KBM-7 (cell line): Measurements from ENCODE around the gene HIC1.

Experiments
- DNase-seq: peaks from one replicate; pipeline ENCODE4 v3.0.0-alpha.2; 2015
- in situ Hi-C: fragments of 300-500 bp; cut with MboI; formaldehyde crosslinking; loops from 2 replicates; pipeline ENCODE4 v1.14.3; 2020; ENCODE audit warnings: low sequenced_read_pairs, low pct_unique_long_range_greater_than_20kb, mixed read lengths

HIC1 gene

DNA sequence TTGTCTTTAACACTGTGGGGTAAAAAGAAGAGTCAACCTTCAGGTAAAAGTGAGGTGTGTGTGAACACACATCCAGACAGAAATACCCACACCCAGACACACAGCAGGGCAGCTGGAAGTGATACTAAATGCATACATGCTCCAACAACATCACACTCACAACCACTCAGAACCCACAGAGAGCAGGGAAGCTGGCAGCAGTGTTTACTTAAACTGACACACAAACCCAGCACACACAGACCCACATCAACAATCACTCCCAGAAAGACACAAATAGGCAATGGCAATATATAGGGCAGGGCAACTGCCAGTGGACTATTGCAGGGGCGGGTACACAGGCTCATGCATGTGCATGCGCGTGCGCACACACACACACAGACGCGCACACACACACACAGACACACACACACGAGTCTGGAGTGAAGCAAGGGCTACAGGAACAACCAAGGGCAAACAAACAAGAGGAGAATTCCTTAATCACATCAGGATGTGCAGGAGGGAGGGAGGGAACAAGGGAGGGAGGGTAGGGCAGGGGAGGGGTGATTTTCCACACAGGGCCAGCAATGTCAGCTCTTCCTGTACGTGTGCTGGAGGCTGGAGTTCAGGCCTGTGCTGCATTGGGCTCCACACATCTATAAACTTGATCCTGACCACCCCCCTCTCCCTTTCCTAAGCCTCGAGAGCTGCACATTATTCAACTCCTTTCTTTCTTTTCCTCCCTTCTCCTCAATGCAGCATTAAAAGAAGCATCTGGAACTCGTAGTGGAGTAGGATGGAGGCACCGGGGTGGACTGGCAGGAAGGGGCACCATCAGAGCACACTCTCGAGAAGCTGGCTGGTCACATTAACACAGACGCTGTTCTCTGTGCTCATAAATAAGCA, 30.1 kb downstream of the HIC1 start:
- DNase-seq, result no peak
- in situ Hi-C loops, result no loop called here

DNA sequence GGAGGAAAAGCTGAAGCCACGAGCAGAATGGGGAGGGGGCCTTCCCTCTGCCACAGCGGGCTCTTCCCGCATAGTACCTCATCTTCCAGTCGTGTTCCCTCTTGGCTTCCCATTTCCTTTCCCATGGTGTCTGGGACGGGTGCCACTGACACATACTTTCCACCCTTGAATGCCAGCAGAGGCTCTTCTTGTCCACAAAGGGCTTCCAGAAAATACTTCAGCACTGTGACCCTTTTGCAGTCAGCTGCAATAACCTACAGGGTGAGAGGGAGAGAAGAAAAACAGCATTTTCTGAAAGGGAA, 30.7 kb downstream of the HIC1 start:
- in situ Hi-C loops, result no loop called here
- DNase-seq, result no peak

DNA sequence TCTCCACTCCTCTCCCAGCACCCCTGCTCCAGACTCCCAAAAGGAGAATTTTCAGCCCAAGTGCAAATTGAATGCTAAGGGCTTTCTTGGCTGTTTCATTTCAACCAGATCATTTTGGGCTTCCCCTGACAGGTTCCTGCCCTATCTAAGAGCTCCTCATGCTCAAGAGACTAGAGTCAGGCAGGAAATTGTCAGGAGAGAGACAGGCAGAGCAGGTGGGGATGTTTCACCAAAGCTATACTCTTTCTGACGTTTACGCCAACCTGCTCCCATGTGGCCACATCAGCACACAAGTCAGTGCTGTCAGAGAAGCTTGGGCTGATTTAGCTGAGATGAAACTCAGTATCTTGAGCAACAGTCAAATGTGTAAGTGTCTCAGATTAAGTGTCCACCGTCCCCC, 31.4 kb downstream of the HIC1 start:
- no peak for DNase-seq
- in situ Hi-C loops, result no loop called here

DNA sequence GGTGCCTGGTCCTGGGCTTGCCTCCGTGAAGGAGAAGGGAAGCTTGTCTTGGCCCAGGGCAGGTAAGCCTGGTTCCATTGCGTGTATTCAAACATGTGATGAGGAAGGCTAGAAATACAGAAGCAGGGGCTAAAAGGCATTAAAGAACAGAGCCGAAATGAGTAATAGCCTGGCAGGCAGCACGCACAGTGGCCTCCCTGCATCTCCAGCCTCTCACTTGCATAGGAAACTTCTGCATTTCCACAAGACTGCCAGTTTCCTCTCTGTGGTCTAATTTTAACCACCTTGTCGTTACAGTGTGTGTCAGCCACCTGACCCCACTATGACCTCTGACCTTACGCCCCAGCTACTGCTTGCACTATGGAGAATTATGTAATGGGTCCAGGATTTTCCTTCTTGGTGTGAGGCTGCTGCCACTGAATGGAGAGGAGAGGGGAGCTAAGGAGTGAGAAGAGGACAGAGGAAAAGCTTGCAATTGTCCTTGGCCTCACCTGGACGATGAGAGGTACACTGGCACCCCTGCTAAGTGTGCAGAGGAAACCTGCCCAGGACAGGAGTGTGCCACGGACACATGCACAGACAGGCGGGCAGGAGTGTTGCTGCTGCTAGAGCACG, 32.8 kb downstream of the HIC1 start:
- peak; percentile 96 for DNase-seq
- in situ Hi-C loops, result no loop called here

DNA sequence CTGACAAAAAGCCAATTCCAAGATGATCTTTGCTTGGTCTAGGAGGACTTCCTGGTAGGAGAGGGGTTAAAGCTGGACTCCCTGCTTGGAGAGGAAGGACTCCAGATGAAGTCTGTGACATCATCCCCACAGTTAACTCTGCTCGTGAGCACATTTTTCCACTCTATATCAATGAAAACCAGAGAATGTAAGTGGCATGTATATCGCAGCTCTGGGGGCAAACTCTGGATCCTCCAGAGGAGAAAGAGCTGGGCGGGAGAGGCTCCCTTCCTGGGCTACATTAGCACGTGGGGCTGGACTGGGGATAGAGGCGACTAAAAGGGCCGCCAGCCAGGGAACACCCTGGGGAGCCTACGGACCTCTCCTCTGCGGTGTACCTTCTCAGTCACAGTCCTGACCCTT, 34.1 kb downstream of the HIC1 start:
- in situ Hi-C loops, result no loop called here
- no peak for DNase-seq

DNA sequence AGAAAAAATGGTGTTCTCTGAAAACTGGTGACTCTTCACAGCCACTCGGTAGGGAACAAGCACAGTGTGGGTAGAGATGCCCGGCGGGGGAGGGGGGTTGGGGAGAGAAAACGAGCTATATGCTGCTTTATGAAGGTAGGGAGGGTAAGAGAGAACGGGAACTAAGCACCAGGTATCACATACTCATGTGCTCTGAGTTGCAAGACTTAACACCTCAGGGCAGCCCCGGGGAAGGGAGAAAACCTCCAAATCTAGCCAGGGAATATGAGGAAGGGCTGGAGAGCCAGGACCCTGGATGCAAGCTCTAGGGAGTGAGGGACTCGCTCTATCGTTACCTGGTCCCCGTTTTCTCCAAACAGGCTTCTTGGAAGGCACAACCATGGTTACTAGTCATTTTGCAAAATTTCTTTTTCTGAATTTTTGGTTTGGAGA, 35.3 kb downstream of the HIC1 start:
- in situ Hi-C loops, result no loop called here
- DNase-seq, result no peak

DNA sequence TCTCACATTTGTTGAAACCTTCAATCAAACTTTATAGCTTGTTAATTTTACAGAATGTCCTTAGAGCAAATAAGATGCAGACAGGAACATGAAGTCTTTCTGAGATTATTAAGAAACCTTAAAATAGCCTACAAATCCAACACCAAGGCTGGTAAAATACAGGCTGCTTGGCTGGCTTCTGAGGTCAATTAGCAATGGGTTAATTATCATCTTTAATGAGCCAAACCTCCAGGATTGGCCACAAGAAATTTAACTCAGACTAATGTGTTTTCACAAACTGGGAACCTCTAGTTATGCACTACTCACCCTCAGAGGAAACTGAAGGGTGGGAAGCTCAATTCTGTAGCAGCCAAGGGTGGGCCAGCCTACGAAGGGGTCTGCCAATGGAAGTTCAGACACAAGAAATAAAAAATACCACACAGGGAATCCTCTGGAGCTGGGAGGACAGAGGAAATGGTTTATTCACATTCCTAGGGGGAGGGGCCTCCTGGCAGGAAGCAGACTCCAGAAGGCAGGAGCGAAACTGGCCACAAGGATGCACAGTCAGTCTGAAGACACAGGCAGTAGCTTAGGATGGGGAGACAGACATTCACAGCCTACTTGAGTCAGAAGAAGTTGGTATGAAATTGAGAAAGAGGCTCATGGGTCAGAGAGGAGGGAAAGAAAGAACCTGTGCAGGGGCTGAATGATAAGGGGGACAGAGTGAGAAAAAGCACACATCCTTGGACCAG, 36.1 kb downstream of the HIC1 start:
- in situ Hi-C loops, result no loop called here
- DNase-seq, result no peak

DNA sequence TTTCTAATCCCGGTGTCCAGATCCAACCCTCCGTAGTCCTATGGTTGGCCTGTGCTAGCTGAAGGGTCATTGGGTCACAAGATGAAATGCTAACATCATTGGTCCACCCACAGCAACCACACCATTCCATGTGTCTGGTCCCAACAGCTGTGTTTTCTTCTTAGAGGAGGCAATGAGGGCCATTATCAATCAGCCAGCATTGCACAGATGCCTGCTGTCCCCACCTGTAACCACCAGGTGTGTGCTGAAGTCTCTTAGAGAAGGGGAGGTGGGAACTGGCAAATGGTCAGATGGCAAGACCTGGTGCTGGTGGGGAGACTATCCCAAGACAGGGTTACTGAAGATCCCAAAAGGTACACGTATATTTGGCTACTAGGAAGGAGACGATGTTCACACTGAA, 37.4 kb downstream of the HIC1 start:
- in situ Hi-C loops, result no loop called here
- no peak for DNase-seq

DNA sequence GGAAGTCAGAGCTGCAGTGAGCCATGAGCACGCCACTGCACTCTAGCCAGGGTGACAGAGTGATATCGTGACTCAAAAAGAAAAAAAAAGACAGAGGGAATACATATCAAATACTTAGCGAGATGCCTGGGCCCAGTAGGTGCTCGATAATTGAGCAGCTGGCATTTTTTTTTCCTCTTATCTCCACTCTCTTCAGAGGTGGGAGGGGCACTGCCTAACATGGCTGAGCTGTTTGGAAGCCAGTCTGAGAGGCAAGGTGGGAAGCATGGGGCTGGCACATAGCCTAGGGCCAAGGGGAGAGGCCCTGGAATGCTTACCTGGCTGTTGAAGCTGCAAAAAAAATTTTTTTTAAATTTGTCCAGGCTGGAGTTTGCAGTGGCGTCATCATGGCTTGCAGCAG, 38.4 kb downstream of the HIC1 start:
- no peak for DNase-seq
- in situ Hi-C loops, result no loop called here

DNA sequence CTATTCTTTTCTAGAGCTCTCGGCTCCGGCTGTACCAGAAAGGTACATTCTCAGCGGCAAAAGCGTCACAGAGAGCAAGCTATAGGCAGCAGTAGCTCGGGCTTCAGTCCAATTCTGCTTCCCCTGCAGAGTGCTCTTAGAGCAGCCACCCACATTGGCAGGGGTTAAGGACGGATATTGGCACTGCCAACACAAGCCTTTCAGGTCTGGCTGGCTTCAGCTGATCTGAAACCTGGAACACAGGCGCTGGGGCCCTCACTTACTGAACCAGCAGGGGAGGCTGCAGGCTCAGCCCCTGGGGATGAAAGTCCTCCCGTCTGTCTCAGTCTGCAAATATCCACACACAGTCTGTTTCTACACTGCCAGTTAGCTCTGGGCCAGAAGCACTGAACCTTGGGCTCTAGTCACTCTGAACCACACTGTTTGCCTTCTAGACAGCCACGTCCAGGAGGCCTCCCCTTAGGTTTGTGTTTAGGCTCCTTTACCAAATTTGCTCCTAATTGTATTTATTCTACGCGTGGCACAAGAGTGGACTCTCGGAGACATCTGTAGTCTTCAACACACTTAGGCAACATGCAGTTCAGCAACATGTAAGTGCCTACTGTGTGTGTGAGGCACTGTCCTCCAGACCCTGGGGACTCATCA, 40.1 kb downstream of the HIC1 start:
- in situ Hi-C loops, result no loop called here
- DNase-seq, result peak; percentile 23

DNA sequence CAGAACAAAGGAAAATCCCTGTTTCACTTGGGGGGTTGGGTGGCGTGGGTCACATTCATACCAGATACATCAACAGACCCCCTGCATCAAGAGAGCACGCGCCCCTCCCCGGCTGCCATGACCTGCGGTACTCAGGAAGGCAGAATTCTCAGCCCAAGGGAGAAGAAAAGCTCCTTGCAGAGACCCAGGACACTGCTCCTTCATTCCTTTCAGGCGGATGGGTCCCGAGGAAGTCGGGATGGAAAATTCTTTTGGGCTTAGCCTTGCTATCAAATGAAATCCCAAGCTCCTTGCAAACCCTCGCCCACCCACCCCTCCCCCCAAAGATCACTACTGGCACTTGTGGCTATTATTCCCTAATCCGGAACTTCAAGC, 40.6 kb downstream of the HIC1 start:
- in situ Hi-C loops, result no loop called here

DNA sequence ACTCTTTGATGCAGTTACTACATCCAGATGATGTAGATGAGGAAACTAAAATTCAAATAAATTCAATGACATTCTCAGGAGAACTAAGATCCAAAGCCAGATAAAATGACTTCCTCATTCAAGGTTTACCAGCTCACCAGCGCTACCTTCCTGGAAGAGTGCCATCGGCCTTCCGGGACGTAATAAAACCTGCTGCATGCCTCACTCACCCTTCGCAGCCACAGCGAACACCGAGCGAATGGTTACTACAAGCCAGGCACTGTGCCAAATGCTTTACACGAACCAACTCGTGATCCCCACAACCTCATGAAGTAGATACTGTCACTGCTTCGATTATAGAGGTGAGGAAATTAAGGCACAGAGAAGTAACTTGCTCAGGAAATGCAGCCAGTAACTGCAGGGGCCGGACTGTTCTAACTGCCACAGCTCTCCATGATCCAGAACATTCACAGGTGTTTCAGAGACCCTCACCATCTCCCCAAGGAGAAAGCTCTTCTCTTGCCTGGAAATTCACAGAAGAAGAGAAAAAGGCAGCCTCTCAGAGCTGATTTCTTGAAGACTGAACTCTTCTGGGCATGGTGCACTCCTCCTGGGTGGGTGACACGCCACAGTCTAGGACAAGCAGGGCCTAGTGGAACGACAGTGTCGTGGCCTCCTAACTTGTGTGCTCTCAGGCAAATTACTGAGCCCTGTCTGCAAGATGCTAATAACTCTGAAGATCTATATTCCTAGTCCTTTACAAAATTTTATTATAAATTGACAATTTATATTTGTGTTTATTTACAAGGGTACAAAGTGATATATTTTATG, 46.8 kb downstream of the HIC1 start:
- peak; percentile 94 for DNase-seq
- in situ Hi-C loops, result no loop called here

More for the DNA sequence above, 40.6 kb downstream of the HIC1 start:
- no peak for DNase-seq

DNA sequence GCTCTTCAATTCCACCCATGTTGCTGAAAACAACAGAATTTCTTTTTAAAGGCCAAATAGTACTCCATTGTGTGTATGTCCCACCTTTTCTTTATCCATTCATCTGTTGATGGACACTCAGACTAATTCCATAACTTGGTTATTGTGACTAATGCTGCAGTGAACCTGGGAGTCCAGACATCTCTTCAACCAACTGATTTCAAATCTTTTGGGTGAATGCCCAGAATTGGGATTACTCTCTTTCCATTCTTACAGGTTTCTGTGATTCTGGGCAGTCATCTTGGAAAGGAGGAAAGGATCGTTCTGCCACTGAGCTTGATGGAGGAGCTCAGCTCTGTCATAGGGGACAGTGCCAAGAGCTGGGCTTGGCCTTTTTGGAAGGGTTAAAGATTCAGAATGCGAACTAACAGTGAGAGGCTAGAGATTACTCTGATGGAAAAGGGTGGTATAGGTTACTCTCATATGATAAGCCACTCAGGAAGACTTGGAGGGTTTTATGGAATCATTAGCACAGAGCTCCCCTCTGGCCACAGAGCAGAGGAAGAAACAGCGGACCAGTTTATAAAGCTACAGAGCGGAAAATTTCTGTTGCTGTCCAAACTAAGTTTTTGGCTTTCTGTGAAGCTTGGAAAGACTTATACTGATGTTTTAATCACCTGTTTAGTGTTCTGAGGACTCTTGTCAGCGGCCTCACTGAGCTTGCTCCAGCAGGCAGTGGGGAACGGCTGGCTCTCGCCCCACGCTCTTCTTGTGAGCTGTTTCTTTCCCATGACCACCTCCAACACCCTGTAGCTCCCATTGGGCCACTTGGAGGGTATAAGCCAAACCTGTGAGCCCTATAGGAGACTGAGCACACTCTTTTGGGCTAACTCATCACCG, 48.3 kb downstream of the HIC1 start:
- DNase-seq, result no peak
- in situ Hi-C loops, result no loop called here

DNA sequence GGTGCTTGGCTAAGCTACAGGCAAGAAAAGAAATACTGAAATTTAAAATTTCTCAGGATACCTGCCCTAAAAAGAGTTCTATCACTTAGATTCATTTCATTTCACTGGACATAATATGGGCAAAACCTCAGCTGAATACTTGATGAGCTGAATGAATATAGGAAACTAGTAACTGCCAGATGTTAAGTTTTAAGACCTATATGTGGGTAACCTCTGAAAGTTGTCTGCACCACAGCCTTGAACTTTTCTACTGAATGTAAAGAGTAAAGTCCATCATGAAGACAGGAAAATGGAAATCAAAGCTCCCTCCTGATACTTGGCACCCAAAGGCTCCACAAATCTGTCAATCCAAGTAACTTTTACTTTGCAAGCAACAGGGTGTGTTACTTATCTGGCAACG, 50.8 kb downstream of the HIC1 start:
- in situ Hi-C loops, result no loop called here
- no peak for DNase-seq

DNA sequence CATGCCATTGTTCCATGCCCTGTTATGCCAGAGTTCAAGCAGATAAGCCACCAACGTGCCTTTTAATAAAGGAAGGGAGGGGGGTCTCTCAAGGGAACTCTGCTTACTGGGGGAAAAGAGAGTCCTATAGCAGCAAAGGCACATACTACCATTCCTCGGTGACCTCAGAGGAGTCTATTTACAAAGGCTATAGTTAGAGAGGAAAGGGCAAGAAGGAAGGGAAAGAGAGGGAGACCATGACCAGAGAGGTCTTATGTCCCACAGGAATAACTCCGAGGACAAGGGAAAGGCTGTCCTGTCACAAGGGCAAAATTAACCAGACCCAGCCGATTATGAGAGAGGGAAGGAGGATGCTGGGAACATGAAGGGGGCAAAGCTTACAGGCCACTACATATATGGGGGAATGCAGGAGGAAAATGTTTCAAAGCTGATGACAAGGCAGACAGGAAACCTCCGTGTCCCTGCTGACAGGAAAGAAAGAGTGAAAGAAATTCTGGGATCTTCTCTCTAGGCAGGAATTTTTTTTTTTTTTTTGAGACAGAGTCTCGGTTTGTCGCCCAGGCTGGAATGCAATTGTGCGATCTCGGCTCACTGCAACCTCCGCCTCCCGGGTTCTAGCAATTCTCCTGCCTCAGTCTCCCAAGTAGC, 51.5 kb downstream of the HIC1 start:
- in situ Hi-C loops, result no loop called here
- no peak for DNase-seq

DNA sequence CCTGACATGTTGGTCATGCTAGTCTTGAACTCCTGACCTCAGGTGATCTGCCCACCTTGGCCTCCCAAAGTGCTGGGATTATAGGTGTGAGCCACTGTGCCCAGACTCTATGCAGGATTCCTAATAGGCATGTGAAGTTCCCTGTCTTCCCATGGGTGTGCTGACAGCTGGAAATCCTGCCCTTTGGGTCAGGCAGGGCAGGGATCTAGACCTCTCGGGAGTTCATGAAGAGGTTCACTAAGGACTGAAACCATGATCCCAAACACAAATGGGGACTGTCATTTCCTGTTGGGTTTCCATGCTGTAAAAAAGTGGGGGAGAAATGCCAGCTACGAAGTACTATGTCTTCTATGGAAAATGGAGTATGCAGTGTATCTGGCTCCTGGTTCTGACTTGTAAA, 52.1 kb downstream of the HIC1 start:
- in situ Hi-C loops, result no loop called here
- DNase-seq, result no peak

DNA sequence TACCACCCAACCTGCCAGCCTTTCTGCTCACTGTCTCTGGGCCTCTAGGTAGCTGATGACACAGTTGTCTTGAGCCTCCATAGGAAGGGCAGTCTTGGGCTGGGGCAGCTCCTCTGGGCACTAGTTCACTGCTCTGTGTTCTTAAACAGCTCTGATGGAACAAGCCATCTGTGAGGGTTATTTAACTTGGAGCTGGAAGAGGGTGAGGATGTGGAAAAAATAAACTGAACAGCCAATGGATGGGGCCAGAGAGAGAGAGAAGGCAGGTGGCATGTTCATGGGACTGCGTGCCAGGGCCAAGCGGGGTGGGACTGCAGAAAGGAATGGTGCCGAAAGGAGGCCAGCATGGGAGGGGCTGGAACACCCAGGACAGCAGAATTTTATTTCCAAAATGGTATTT, 52.6 kb downstream of the HIC1 start:
- in situ Hi-C loops, result no loop called here
- DNase-seq, result no peak

DNA sequence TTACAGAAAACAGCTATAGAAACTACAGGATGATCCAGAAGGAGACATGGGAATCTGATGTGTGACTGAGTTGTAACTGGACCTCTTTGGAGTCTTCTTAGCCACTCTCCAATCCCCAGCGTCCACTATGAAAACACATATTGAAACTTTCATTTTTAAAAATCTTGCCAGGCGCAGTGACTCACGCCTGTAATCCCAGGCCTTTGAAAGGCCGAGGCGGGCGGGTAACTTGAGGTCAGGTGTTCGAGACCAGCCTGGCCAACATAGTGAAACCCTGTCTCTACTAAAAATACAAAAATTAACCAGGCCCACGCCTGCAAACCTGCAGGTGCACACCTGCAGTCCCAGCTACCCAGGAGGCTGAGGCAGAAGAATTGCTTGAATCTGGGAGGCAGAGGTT, 53.3 kb downstream of the HIC1 start:
- in situ Hi-C loops, result no loop called here
- DNase-seq, result no peak
